MCF 10A (cell line): Measurements from ENCODE around the gene LAMTOR5. TPM values are rescaled to one million over a fixed set of nuclear protein-coding genes. Genes with fewer than 3 reads are reported as not detected.
A peak's percentile ranks its signal among the peaks of the same experiment; 100 is the strongest.

Experiments used
- BruUV-seq: library from RNA; stranded (reverse); fragments of 400-500 nt; replicated peaks from 2 replicates; lab custom pipeline; 2021; lab: Mats Ljungman, UMichigan
- CTCF ChIA-PET: fragments of 300-600 bp; sonication (Branson Sonifier 250); formaldehyde crosslinking; extraction: SDS; loops from one replicate; lab custom pipeline; 2021; ENCODE audit warnings: antibody characterized with exemption, inconsistent platforms; lab: Yijun Ruan, JAX
- POLR2A ChIA-PET: fragments of 300-600, 350-650 bp; sonication (Branson Sonifier 250); formaldehyde crosslinking; extraction: SDS; loops from one replicate; lab custom pipeline; 2020; ENCODE audit warnings: antibody characterized with exemption, inconsistent platforms; lab: Yijun Ruan, JAX
- DNase-seq: peaks from one replicate; pipeline ENCODE4 v3.0.0-alpha.2; 2018; ENCODE audit not compliant: unreplicated experiment
- H3K27ac Mint-ChIP-seq: one replicate; pipeline ENCODE4 v1.8.0; 2022; ENCODE audit warnings: mild to moderate bottlenecking, low read depth, mixed read lengths; ENCODE audit not compliant: unreplicated experiment
- H3K27me3 Mint-ChIP-seq: one replicate; pipeline ENCODE4 v1.8.0; 2022; ENCODE audit warnings: mixed read lengths; ENCODE audit not compliant: insufficient read depth, unreplicated experiment
- H3K36me3 Mint-ChIP-seq: one replicate; pipeline ENCODE4 v1.8.0; 2022; ENCODE audit warnings: mild to moderate bottlenecking, moderate library complexity, mixed read lengths; ENCODE audit not compliant: insufficient read depth, unreplicated experiment
- H3K4me1 Mint-ChIP-seq: one replicate; pipeline ENCODE4 v1.8.0; 2022; ENCODE audit warnings: mixed read lengths; ENCODE audit not compliant: insufficient read depth, unreplicated experiment
- H3K4me3 Mint-ChIP-seq: one replicate; pipeline ENCODE4 v1.8.0; 2022; ENCODE audit warnings: mild to moderate bottlenecking, moderate library complexity, mixed read lengths; ENCODE audit not compliant: unreplicated experiment
- H3K9me3 Mint-ChIP-seq: one replicate; pipeline ENCODE4 v1.8.0; 2022; ENCODE audit warnings: mixed read lengths; ENCODE audit not compliant: unreplicated experiment
- CTCF ChIP-seq: fragments of 200-600 bp; IDR thresholded peaks from one replicate; pipeline ENCODE4 v1.8.0; 2022; ENCODE audit warnings: antibody characterized with exemption, mild to moderate bottlenecking; ENCODE audit not compliant: unreplicated experiment
- intact Hi-C: fragments of 100-400 bp; cut with micrococcal nuclease; formaldehyde crosslinking; loops from 2 replicates; pipeline ENCODE4 v1.14.1; 2022
- total RNA-seq: library from RNA; stranded (reverse); gene quantifications from 2 replicates; pipeline ENCODE4 v1.2.3, GENCODE V29; 2022

The LAMTOR5 gene
- total RNA-seq, 1 experiment from 2014 or later = 111 TPM

- Mint-ChIP-seq H3K27ac (no peak overlapping the region), H3K36me3 (peaks cover 6% of the 10 kb centered on the region), H3K9me3 (no peaks in the 10 kb centered on the region), H3K4me3 (no peak overlapping the region), H3K4me1 (peaks cover 4% of the 10 kb centered on the region), H3K27me3 (peaks cover 69% of the 10 kb centered on the region)
- CTCF ChIA-PET = interaction anchor here (0.5 to 20.7 kb wide), 6 partner anchors 10 to 1495 kb away, joined by 3 to 808 read pairs (median 5); partner anchors contain the start of gene LAMTOR5
- POLR2A ChIA-PET = interaction anchor here (0.6 to 1.7 kb wide), 7 partner anchors 9 to 246 kb away, joined by 3 to 6 read pairs (median 3); no protein-coding TSS in a partner anchor
- TF ChIP-seq CTCF = no peak
- no peak for DNase-seq
- intact Hi-C loops = no loop called here
- BruUV-seq = no TSS peak
Observed at GRCh38 chr1:110449661-110450651, 42.5 kb upstream of the LAMTOR5 start.

- CTCF ChIA-PET = interaction anchor here (0.9 to 8.5 kb wide), 4 partner anchors 11 to 32 kb away, joined by 4 to 59 read pairs (median 6); no protein-coding TSS in a partner anchor
- POLR2A ChIA-PET = no interaction called here
- TF ChIP-seq CTCF = no peak
- intact Hi-C loops = no loop called here
- Mint-ChIP-seq H3K27ac (peak overlapping the region; percentile 29), H3K36me3 (no peaks in the 10 kb centered on the region), H3K4me3 (no peak overlapping the region), H3K27me3 (peaks cover 37% of the 10 kb centered on the region), H3K9me3 (no peaks in the 10 kb centered on the region), H3K4me1 (peaks cover 26% of the 10 kb centered on the region)
- BruUV-seq = no TSS peak
- no peak for DNase-seq
Observed at GRCh38 chr1:110444561-110444960, 37.1 kb upstream of the LAMTOR5 start.

GRCh38 chr1:110443451-110443850 is 36.0 kb upstream of the LAMTOR5 start:
- CTCF ChIA-PET = interaction anchor here (0.6 to 8.5 kb wide), 6 partner anchors 9 to 241 kb away, joined by 3 to 59 read pairs (median 5); no protein-coding TSS in a partner anchor
- Mint-ChIP-seq H3K27me3 (peaks cover 26% of the 10 kb centered on the region), H3K4me1 (peaks cover 26% of the 10 kb centered on the region), H3K4me3 (no peak overlapping the region), H3K9me3 (no peaks in the 10 kb centered on the region), H3K36me3 (no peaks in the 10 kb centered on the region), H3K27ac (no peak overlapping the region)
- POLR2A ChIA-PET = interaction anchor here (0.9 to 1.3 kb wide), 2 partner anchors 10 kb away, joined by 3 to 4 read pairs; no protein-coding TSS in a partner anchor
- TF ChIP-seq CTCF = no peak
- no TSS peak for BruUV-seq
- intact Hi-C loops = no loop called here
- no peak for DNase-seq

GRCh38 chr1:110441888-110442287 is 34.4 kb upstream of the LAMTOR5 start:
- H3K4me3 Mint-ChIP-seq = no peak overlapping the region
- H3K27ac Mint-ChIP-seq = no peak overlapping the region
- peaks cover 11% of the 10 kb centered on the region for H3K27me3 Mint-ChIP-seq
- CTCF ChIA-PET = interaction anchor here (0.6 to 8.5 kb wide), 7 partner anchors 8 to 431 kb away, joined by 3 to 59 read pairs (median 8); no protein-coding TSS in a partner anchor
- BruUV-seq = no TSS peak
- POLR2A ChIA-PET = interaction anchor here (0.6 to 2.4 kb wide), 7 partner anchors 9 to 102 kb away, joined by 3 to 6 read pairs (median 3); partner anchors contain the start of genes PROK1 and RBM15
- H3K36me3 Mint-ChIP-seq = no peaks in the 10 kb centered on the region
- intact Hi-C loops = no loop called here
- H3K4me1 Mint-ChIP-seq = peaks cover 21% of the 10 kb centered on the region
- no peaks in the 10 kb centered on the region for H3K9me3 Mint-ChIP-seq
- DNase-seq = no peak
- no peak for TF ChIP-seq CTCF
